Measurements from ENCODE around the gene PAQR7. TPM values are rescaled to one million over a fixed set of nuclear protein-coding genes. Genes with fewer than 3 reads are reported as not detected.

Gene PAQR7
- polyA plus RNA-seq, 1 experiment = 12.6 TPM

DNA sequence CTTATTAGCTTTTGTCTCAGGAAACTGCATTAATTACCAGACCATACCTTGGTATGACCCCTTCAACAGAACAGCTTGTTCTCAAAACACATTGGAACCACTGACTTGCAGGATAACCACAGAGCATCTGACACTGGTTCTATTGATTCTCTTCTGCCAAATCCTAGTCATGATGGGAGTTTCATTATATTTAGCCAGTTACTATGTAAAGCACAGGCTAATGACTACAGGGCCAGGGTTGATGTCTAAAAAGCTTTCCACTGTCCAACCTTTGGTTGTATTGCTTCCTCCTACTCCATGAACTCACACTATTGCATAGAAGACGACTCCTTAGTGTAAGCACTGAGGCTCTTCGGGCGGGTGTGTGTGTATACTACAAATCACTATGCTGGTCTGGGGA lies 27.0 kb upstream of the PAQR7 start:
- TF ChIP-seq, protein P1, sequence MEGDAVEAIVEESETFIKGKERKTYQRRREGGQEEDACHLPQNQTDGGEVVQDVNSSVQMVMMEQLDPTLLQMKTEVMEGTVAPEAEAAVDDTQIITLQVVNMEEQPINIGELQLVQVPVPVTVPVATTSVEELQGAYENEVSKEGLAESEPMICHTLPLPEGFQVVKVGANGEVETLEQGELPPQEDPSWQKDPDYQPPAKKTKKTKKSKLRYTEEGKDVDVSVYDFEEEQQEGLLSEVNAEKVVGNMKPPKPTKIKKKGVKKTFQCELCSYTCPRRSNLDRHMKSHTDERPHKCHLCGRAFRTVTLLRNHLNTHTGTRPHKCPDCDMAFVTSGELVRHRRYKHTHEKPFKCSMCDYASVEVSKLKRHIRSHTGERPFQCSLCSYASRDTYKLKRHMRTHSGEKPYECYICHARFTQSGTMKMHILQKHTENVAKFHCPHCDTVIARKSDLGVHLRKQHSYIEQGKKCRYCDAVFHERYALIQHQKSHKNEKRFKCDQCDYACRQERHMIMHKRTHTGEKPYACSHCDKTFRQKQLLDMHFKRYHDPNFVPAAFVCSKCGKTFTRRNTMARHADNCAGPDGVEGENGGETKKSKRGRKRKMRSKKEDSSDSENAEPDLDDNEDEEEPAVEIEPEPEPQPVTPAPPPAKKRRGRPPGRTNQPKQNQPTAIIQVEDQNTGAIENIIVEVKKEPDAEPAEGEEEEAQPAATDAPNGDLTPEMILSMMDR (IDR thresholded peaks at IDR 0.05; ENCODE audit: insufficient read depth, low read depth, low read length) = no peak
- H3K4me3 ChIP-seq (ENCODE audit: low read depth, low read length) = no peak overlapping the region
- ChIA-PET POLR2A (interaction anchor here (1.0 kb wide), 1 partner anchor 9 kb away, joined by 3 read pairs; no protein-coding TSS in a partner anchor), CTCF (interaction anchor here (0.5 to 13.9 kb wide), 4 partner anchors 8 to 297 kb away, joined by 3 to 308 read pairs (median 4); partner anchors contain the start of gene PAFAH2)
- DNase-seq (ENCODE audit: low read depth) = no peak
- peaks cover 3% of the 10 kb centered on the region; the same call in 1 of the 2 replicates for H3K36me3 ChIP-seq (ENCODE audit: control insufficient read depth, insufficient read depth, low read length)
- no peaks in the 10 kb centered on the region for H3K27me3 ChIP-seq (ENCODE audit: control insufficient read depth, insufficient read depth, low read length)

DNA sequence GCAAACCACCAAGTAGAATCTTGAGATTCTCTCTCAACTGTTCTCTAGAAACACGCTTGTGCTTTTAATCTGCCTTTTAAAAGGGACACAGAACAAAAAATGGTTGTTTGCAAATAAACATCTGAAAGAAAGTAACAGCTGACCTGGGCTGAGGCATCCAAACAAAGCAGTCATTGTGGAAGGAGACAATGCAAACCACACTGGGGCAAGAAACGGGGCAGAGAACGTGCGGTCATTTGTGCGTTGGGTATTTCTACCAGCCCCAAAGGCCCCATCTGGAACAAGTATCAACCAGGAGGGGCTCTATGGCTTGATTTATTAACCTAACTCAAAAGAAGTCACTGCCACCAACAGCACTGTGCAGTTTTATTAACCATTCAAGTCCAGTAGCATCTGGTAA lies 24.7 kb upstream of the PAQR7 start:
- ChIA-PET CTCF (interaction anchor here (0.9 to 13.9 kb wide), 3 partner anchors 9 to 135 kb away, joined by 3 to 308 read pairs (median 4); partner anchors contain the start of gene PAFAH2), POLR2A (interaction anchor here (0.6 kb wide), 1 partner anchor 8 kb away, joined by 3 read pairs; no protein-coding TSS in a partner anchor)
- Histone ChIP-seq H3K27me3 (ENCODE audit: control insufficient read depth, insufficient read depth, low read length) (no peaks in the 10 kb centered on the region), H3K4me3 (ENCODE audit: low read depth, low read length) (no peak overlapping the region), H3K36me3 (ENCODE audit: control insufficient read depth, insufficient read depth, low read length) (peaks cover 3% of the 10 kb centered on the region; the same call in 1 of the 2 replicates)
- no peak for DNase-seq (ENCODE audit: low read depth)
- TF ChIP-seq, protein P1 (IDR thresholded peaks at IDR 0.05; ENCODE audit: insufficient read depth, low read depth, low read length) = no peak

DNA sequence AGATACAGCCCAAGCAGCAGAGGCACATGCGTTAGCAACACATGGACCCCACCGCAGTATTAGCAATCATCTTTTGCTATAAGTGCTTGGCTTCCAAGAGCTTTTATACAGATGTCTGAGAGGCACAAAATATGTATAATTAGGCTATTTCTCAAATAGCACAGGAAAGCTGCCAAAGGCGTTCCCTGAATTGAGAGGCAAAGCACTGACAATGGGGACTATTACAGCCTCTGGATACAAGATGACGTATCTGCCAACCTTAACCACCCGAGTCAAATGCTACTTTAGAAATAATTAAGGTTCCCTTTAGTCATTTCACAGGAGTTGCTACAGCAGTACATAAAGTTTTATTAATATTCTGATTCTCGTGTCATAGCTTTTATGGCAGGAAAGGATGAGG lies 24.3 kb upstream of the PAQR7 start:
- CTCF ChIA-PET = interaction anchor here (13.9 kb wide), 1 partner anchor 99 kb away, joined by 308 read pairs; the partner anchor contains the start of gene PAFAH2
- POLR2A ChIA-PET = no interaction called here
- Histone ChIP-seq H3K4me3 (ENCODE audit: low read depth, low read length) (no peak overlapping the region), H3K36me3 (ENCODE audit: control insufficient read depth, insufficient read depth, low read length) (peaks cover 3% of the 10 kb centered on the region; the same call in 1 of the 2 replicates), H3K27me3 (ENCODE audit: control insufficient read depth, insufficient read depth, low read length) (no peaks in the 10 kb centered on the region)
- no peak for DNase-seq (ENCODE audit: low read depth)
- TF ChIP-seq, protein P1 (IDR thresholded peaks at IDR 0.05; ENCODE audit: insufficient read depth, low read depth, low read length) = no peak

DNA sequence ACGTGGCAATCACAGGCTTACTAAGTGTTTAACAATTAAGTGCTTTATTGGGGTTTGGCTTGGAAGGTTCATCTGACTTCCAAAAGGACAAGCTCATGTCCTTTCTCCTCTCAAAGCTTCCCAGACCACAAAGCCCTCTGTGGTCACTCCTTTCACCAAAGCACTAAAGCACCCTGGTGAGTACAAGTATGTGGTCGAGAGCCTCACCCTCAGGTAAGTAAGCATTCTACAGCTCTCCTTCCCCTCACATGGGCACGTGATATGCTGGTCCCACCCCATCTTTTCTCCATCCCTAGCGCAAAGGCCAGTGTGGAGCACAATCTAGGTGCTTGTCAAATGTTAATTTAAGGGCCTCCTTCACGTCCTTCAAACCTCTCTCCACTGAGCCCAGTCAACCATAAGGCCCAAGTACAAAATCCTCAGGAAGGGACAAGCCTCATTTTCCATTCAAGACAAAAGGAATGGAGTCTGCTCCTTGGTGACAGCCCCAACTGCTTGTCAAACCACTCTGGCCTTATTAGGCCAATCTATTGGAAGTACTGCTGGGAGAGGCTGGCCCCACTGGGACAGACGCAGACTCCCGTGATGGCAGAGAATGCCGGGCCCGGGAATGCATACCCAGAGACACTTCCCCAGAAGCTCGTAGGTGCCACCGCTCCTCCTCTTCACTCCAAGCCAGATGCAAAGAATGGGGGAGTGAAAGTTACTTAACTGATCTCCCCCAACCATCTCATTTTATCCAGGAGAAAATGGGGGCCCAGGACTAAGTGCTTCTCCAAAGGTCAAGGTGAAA lies 22.9 kb upstream of the PAQR7 start:
- CTCF ChIA-PET = interaction anchor here (13.9 kb wide), 1 partner anchor 101 kb away, joined by 308 read pairs; the partner anchor contains the start of gene PAFAH2
- no peak overlapping the region for H3K4me3 ChIP-seq (ENCODE audit: low read depth, low read length)
- no peaks in the 10 kb centered on the region for H3K27me3 ChIP-seq (ENCODE audit: control insufficient read depth, insufficient read depth, low read length)
- no peak for DNase-seq (ENCODE audit: low read depth)
- H3K36me3 ChIP-seq (ENCODE audit: control insufficient read depth, insufficient read depth, low read length) = peaks cover 3% of the 10 kb centered on the region; the same call in 1 of the 2 replicates
- POLR2A ChIA-PET = no interaction called here
- TF ChIP-seq, protein P1 (IDR thresholded peaks at IDR 0.05; ENCODE audit: insufficient read depth, low read depth, low read length) = no peak

DNA sequence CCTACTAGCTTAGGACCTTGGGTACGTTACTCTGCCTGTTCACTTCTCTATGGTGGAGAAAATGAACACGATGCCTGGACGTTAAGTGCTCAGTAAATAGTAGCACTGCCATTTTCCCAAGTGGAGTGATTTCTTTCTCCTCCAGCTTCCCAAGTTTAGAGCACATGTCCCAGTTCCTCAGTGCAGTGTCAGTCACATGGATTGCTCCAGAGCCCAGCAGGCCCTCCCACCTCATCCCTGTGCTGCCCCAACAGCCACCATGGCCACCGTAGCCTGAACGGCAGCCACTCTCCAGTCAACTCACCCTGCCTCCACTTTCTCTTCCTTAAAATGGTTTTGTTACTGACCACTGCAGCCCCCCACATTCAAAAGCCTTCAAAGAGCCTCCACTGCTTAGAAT lies 22.2 kb upstream of the PAQR7 start:
- Histone ChIP-seq H3K36me3 (ENCODE audit: control insufficient read depth, insufficient read depth, low read length) (peaks cover 3% of the 10 kb centered on the region; the same call in 1 of the 2 replicates), H3K27me3 (ENCODE audit: control insufficient read depth, insufficient read depth, low read length) (no peaks in the 10 kb centered on the region), H3K4me3 (ENCODE audit: low read depth, low read length) (no peak overlapping the region)
- no peak for DNase-seq (ENCODE audit: low read depth)
- TF ChIP-seq, protein P1 (IDR thresholded peaks at IDR 0.05; ENCODE audit: insufficient read depth, low read depth, low read length) = no peak
- POLR2A ChIA-PET = no interaction called here
- CTCF ChIA-PET = interaction anchor here (0.5 to 13.9 kb wide), 3 partner anchors 22 to 726 kb away, joined by 3 to 308 read pairs (median 6); partner anchors contain the start of genes PAFAH2 and PAQR7
